ENCODE data around the gene RAP1GAP2.
A peak's percentile ranks its signal among the peaks of the same experiment; 100 is the strongest.

Gene RAP1GAP2

DNA sequence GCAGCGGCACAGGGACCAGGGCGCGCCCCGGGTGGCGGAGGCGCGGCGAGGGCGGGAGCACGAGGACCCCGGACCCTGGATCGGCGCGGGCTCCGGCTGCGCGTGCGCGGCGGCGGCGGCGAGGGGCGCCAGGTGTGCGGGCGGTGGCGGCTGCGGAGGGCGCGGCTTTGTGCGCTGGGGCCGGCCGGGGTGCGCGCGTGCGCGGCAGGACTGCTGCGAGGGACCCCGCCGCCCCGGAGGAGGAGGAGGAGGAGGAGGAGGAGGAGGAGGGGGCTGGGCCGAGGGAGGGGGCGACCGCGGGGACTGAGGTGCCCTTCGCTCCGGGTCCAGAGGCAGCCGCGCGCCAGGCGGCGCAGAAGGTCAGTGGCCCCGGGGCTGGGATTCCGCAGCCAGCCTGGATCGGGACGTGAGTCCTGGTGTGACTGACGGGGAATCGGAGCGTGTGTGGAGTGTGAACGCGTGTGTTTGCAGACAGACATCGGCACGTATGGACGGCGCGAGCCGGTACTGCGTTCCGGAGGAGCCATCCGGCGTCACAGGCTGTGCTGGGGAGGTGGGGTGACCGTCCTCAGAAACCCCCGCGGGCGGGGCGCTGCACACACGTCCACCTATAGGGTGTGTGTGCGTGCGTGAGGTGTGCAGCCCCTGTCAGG, 19.5 kb upstream of the RAP1GAP2 start (continued):
- TF ChIP-seq ZNF555 (tag by site-specific recombination; conservative IDR thresholded peaks at IDR 0.05) (no peak), ZBTB7A (tag by site-specific recombination; IDR thresholded peaks at IDR 0.05; ENCODE audit: low read depth) (0 out of 2 replicates have a peak, but pooled peaks have one; percentile 38), ZNF776 (tag by site-specific recombination; IDR thresholded peaks at IDR 0.05; ENCODE audit: borderline replicate concordance) (no peak), HOXC10 (CRISPR knock-in tag; IDR thresholded peaks at IDR 0.05) (0 out of 2 replicates have a peak, but pooled peaks have one; percentile 76), ZNF449 (tag by site-specific recombination; IDR thresholded peaks at IDR 0.05) (no peak), ZSCAN23 (tag by site-specific recombination; IDR thresholded peaks at IDR 0.05) (no peak), ZNF692 (tag by site-specific recombination; IDR thresholded peaks at IDR 0.05) (no peak), PRDM1 (tag by site-specific recombination; IDR thresholded peaks at IDR 0.05) (no peak), ZNF24 (tag by site-specific recombination; IDR thresholded peaks at IDR 0.05) (no peak), ZNF155 (tag by site-specific recombination; IDR thresholded peaks at IDR 0.05) (no peak), OSR2 (tag by site-specific recombination; IDR thresholded peaks at IDR 0.05) (no peak), ZNF843 (tag by site-specific recombination; IDR thresholded peaks at IDR 0.05) (no peak), ZNF664 (tag by site-specific recombination; IDR thresholded peaks at IDR 0.05) (no peak), MEIS1 (CRISPR knock-in tag; IDR thresholded peaks at IDR 0.05; ENCODE audit: borderline replicate concordance) (no peak), ZFP37 (tag by site-specific recombination; IDR thresholded peaks at IDR 0.05) (no peak), ZEB2 (tag by site-specific recombination; IDR thresholded peaks at IDR 0.05) (peak; percentile 41), ZNF423 (tag by site-specific recombination; IDR thresholded peaks at IDR 0.05) (no peak), ZBTB17 (tag by site-specific recombination; IDR thresholded peaks at IDR 0.05) (no peak; the same call in 1 of the 2 replicates), GLI4 (tag by site-specific recombination; IDR thresholded peaks at IDR 0.05) (no peak), ZNF19 (tag by site-specific recombination; IDR thresholded peaks at IDR 0.05; ENCODE audit: low read depth) (no peak), ZNF837 (tag by site-specific recombination; IDR thresholded peaks at IDR 0.05) (no peak), PRDM10 (tag by site-specific recombination; IDR thresholded peaks at IDR 0.05) (0 out of 2 replicates have a peak, but pooled peaks have one; percentile 11), ZNF114 (tag by site-specific recombination; IDR thresholded peaks at IDR 0.05) (no peak), ZNF121 (tag by site-specific recombination; IDR thresholded peaks at IDR 0.05) (no peak)
- TF ChIP-seq, protein P1, sequence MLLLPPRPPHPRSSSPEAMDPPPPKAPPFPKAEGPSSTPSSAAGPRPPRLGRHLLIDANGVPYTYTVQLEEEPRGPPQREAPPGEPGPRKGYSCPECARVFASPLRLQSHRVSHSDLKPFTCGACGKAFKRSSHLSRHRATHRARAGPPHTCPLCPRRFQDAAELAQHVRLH (tag by site-specific recombination; IDR thresholded peaks at IDR 0.05): no peak
- TF ChIP-seq, protein P2, sequence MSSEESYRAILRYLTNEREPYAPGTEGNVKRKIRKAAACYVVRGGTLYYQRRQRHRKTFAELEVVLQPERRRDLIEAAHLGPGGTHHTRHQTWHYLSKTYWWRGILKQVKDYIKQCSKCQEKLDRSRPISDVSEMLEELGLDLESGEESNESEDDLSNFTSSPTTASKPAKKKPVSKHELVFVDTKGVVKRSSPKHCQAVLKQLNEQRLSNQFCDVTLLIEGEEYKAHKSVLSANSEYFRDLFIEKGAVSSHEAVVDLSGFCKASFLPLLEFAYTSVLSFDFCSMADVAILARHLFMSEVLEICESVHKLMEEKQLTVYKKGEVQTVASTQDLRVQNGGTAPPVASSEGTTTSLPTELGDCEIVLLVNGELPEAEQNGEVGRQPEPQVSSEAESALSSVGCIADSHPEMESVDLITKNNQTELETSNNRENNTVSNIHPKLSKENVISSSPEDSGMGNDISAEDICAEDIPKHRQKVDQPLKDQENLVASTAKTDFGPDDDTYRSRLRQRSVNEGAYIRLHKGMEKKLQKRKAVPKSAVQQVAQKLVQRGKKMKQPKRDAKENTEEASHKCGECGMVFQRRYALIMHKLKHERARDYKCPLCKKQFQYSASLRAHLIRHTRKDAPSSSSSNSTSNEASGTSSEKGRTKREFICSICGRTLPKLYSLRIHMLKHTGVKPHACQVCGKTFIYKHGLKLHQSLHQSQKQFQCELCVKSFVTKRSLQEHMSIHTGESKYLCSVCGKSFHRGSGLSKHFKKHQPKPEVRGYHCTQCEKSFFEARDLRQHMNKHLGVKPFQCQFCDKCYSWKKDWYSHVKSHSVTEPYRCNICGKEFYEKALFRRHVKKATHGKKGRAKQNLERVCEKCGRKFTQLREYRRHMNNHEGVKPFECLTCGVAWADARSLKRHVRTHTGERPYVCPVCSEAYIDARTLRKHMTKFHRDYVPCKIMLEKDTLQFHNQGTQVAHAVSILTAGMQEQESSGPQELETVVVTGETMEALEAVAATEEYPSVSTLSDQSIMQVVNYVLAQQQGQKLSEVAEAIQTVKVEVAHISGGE (tag by site-specific recombination; conservative IDR thresholded peaks at IDR 0.05; ENCODE audit: low read depth): no peak
- TF ChIP-seq, protein P3, sequence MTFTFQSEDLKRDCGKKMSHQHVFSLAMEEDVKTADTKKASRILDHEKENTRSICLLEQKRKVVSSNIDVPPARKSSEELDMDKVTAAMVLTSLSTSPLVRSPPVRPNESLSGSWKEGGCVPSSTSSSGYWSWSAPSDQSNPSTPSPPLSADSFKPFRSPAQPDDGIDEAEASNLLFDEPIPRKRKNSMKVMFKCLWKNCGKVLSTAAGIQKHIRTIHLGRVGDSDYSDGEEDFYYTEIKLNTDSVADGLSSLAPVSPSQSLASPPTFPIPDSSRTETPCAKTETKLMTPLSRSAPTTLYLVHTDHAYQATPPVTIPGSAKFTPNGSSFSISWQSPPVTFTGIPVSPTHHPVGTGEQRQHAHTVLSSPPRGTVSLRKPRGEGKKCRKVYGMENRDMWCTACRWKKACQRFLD (tag by site-specific recombination; IDR thresholded peaks at IDR 0.05): no peak
- TF ChIP-seq, protein P4, sequence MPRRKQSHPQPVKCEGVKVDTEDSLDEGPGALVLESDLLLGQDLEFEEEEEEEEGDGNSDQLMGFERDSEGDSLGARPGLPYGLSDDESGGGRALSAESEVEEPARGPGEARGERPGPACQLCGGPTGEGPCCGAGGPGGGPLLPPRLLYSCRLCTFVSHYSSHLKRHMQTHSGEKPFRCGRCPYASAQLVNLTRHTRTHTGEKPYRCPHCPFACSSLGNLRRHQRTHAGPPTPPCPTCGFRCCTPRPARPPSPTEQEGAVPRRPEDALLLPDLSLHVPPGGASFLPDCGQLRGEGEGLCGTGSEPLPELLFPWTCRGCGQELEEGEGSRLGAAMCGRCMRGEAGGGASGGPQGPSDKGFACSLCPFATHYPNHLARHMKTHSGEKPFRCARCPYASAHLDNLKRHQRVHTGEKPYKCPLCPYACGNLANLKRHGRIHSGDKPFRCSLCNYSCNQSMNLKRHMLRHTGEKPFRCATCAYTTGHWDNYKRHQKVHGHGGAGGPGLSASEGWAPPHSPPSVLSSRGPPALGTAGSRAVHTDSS (tag by site-specific recombination; IDR thresholded peaks at IDR 0.05): peak; percentile 75
